Renal cortex interstitium (tissue), 11 donors: ENCODE measurements around the gene VEGFC. TPM values are rescaled to one million over a fixed set of nuclear protein-coding genes. Genes with fewer than 3 reads are reported as not detected.

Source experiments
- DNase-seq, 11 donors: peaks; one replicate each; pipeline ENCODE4 v3.0.0-alpha.2; 2013; ENCODE audit warnings: low read depth in 9 of 11, low spot score in 4 of 11; ENCODE audit errors: extremely low read depth in 1 of 11
- polyA plus RNA-seq, 3 donors: library from polyadenylated mRNA; unstranded; fragments of 120-200 nt; gene quantifications; one replicate each; pipeline ENCODE4 v1.2.1, GENCODE V29; 2013; ENCODE audit not compliant: insufficient read length in 3 of 3

Gene VEGFC
- polyA plus RNA-seq, 3 donors, result 15.3 to 18.5 (median 17.6) TPM

DNA sequence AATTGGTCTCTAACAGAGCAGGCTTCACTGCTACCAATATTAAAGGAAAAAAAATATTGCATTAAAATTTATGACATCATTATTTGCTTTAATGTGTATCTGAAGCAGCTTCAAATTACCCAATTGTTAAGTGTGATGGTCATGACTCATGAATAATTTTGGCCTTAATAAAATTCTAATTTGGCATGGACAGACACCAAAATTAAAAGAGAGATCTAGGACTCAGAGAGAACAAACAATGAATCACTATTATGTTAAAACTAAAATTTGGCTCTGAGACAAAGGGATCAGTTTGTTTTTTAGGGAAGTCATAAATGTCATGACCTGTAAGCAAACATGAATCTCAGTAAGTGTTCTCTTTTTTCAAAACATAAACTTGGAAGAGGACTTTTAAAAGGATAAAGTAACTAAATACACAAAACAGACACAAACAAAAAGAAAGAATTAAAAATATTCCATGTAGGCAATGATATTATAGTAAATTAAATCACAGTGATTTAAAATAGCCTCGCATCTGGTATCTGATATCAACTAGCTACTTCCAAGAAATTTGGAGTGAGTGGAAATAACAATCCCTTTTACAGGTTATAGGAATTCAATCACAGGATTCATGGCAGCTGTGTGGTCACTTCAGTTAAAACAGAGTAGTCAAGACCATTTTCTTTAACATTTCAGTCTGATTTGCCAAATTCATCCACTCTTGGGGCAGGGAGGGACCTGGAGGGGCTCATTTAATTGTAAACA is 11.6 kb downstream of the VEGFC start:
- no peak for DNase-seq

DNA sequence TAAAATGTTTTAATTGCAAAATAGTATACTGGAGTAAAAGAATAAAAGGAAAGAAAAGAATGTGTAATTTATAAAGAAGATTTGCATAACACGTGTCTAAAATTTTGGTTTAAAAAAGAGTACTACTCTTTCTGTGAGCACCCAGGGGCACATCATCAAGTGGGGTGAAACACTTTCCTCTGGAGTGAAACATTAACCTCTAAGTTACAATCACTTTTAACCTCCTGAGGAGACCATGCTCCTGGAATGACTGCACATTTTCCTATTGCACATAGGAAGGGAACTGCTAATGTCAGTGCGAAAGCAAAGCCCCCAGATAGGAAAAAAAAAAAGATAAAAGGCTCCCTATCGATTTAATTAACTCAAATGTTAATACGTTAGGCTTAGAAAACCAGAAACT is 13.3 kb downstream of the VEGFC start:
- DNase-seq, result no peak

DNA sequence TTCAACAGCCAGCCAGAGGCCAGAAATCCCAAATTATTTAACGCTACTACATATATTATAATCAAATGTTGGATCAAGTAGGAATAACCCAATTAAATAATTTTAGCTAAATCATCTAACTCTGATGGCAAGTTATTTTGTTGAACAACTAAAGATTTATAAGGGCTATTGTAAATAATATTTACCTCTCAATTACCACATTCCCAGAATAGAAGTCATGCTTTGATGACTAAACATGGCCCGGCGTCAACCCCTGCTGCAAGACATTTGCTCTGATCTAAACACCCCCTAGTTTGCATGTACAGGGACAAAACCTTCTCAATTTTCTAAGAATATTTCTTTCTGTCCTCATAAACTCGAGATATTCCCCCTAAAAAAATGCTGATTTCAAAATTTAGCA is 14.2 kb downstream of the VEGFC start:
- DNase-seq, result no peak

DNA sequence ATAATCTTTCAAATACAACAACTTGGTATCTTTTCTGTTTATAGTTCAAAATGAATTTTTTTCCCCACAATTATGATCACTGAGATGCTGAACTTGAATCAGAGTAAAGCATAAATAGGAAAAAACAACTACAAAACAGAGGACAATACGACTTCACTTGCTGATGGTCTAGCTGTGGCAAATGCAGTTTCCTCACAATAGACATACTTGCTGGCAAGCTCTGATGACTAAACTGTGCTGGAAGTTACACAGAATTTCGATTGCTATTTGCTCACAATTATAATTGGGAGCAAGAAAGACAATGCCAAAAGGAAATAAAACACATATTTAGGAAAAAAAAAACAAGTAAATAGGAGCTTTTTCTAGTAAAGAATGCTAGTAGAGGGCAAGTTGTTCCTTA is 14.7 kb downstream of the VEGFC start:
- no peak for DNase-seq

DNA sequence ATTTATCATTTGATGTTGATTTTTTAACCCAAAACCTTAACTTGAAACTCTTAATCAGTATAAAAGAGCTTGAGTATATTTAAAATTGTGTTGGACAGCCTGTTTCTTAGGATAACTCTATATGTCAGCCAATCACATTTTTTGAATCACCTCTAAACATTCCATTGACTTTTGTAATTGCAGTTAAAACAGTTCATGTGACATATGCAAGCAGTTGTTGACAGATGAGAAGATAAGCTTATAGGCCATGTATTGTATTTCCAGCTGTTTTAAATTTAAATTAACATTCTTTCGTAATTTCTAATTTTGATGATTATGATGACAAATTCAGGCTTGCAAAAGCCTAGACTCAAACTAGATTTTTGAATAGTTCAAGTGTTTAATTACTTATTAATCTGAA is 17.4 kb downstream of the VEGFC start:
- DNase-seq, result no peak

DNA sequence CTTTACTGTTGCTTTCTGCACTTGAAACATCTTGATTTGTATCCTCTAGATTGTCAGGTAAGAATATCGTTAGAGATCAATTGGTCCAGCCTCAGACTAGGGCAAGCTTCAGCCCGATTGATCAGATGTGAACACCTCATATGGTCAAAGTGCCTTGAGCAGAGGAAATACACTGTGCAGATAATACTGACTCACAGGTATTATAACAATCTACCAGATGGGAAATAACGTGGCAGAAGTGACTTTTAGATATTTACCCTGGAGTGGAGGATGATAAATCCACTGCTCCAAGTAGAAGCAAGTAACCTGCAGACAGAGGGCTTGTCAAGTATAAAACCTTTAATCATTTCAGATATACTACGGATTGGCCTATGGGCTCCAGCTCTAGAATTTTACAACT is 17.9 kb downstream of the VEGFC start:
- DNase-seq, result no peak

DNA sequence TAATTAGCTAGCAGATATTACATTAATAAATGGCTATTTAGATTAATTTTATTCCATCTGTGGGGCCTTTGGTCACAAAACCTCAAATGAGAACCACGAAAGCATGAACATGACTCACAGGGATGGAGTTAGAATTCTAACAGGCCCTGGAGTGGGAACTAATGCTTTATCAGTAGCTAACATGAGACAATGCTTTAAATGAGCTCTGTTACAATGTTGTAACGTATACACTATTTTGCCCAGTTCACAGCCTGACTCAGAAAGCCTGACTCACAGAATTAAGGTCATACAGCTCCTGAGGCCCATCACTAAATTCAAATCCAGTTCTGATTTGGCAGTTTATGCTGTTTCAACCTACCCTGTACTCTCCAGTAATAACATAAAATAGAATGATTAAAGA is 23.2 kb downstream of the VEGFC start:
- DNase-seq, result no peak

DNA sequence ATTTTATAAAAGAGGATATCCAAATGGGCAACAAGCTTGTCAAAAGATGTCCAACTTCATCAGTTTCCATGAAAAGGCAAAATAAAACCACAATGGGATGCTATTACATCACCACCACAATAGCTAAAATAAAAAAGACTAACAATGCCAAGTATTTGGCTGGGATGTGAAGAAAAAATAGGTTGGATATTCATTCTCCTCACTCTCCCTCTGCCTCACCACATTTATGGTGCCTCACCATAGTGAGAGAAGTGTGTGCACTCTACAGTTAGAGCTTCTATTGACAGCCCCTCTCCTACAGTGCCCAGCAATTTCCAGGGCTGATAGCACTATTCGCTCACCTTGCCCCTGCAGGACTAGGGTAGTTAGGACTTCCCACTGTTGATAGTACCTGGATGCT is 25.5 kb downstream of the VEGFC start:
- no peak for DNase-seq

DNA sequence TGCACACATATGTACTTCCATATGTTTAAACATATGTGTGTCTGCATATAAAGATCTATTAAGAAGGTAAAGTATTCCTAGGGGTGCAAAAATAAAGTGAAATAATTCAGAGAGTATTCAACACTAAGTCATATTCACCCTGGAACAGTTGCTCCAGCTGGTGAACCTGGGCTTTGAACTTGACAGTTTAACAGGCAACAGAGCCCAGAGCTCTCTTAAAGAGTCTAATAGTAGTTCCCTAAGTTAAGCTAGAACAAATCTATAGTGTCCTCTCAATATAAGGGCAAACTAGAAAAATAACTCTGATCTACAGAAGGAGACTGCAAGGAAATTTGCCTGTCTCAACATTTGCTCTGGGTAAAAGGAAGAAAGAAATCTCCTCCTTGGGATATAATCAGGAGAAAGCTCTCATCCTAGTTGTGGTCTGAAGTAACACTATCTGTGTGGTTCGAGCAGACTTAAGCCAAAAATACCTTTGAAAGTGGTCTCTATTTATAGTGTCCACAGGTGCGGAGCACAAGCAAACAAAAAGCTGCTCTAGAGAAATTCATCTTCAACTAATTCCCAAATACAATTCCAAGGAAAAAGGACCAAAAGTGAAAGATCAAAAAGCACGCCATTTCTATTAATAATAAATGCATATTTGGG is 29.9 kb downstream of the VEGFC start:
- DNase-seq, result no peak

DNA sequence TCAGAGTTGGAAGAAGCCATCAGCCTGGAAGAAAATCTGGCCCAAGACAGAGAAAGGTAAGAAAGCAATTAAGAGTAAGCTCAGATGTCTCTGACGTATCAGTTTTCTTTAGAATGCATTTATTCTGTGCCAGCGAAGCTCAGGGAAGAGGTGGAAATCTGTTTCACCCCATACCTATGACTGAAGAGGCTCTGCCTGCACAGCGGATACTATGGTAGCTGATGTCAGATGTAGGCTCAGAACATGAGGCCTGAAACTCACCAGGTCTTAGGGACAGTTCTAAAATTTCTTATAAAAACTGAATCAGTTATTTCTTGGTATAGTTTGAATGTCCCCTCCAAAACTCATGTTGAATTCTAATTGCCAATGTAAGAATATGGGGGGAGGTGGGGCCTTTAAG is 30.9 kb downstream of the VEGFC start:
- no peak for DNase-seq

DNA sequence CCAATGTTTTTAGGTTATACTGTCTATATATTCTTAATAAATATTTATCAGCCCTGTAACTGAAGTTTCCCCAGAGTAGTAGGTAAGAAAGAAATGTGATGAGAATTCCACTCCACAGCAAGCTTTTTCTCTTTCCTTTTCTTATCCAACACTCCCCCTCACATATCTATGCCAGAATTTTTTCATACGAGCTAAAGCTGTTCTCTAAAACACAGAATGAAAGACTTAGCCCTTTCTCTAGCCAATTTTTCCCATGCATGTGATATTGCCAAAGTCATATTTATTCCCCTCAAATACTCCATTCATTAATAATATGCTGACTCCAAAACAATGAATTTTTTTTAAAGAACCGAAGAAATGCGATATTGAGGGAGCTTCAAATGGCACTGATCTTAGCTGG is 32.3 kb downstream of the VEGFC start:
- DNase-seq, result no peak

DNA sequence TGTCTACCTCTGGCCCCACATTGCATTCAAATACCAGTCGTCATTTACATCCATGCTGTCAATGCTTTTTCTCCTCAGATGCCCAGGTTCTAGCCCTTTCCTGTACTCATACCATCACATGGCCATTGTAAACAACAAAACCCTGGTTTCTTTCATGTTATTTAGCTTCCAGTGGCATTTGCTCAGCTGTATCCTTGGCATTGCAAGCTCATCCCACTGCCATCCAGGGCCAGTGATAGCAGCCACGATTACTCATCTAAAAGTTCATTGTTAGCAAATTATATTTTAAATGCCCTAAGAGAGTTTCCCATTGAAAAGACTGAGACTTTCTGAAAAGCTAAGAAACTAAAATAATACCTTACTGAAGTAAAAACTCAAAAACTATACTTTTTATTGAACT is 34.0 kb downstream of the VEGFC start:
- DNase-seq, result no peak

DNA sequence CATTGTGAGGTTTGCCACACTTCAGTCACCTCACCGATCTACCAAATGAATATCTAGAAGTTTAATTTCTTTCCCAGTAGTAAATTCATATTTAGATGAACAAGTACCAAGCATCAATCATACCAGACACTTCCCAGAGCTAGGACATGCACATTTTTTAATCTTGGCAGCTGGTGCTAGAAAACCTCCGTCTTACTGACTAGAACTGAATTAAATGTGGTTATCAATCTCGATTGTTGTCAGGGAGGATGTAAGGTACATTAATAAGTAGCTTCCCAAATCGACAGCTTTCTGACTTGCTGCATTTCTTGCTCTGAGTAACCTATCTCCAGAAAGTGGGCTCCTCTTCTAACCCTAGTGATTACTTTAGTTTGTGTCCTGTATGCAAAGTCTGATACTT is 34.4 kb downstream of the VEGFC start:
- no peak for DNase-seq

DNA sequence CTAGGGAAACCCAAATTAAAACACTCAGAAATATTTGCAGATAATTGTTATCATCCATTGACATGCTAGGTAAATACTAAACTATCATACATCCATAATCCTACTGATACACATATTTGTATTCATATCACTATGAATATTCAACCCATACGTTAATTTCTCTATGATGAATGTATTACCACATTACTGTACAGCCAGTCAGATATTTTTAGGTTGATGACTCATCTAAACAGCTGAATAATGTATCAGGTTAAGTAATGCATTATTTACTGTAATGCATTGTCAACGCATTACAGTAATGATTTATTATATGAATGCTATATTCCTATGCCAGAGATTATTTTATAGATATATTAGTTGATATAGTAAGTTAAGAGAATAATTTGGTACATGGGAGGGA is 37.1 kb downstream of the VEGFC start:
- DNase-seq, result no peak

DNA sequence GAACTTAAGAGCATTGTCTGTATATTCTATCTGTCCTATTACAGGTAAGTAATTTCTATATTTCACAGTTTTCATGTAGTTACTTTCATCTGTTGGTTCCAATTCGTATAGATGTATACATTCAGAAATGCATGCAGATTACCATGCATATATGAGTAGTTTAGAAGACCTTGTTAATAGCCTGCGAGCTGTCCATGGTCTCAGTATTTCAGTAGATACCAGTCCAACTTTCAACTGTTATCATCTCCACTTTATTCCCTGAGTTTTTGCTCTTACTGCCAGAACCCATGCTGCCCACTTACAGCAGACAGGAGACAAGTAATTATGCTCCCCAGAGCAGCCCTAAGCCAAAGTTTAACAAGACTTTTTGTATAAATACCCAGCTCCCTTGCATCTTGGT is 37.7 kb downstream of the VEGFC start:
- no peak for DNase-seq

DNA sequence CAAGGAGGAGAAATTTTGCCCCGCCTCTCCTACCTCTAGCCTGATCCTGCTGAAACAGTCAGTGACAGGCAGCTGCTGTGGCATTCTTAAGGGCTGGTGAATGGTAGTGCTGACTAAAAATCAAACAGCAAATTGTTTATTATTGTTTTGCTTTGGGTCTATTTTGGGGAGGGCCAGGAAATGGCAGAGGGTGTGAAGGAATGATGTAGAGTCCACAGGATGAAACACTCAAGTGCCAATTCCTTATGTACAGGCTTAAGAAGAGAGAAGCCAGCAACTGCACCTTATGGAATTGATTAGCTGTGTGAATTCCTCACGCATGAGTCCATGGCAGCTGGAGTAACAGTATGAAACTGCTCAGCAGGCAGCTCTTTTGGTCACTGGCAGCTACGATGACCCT is 39.7 kb downstream of the VEGFC start:
- DNase-seq, result no peak

DNA sequence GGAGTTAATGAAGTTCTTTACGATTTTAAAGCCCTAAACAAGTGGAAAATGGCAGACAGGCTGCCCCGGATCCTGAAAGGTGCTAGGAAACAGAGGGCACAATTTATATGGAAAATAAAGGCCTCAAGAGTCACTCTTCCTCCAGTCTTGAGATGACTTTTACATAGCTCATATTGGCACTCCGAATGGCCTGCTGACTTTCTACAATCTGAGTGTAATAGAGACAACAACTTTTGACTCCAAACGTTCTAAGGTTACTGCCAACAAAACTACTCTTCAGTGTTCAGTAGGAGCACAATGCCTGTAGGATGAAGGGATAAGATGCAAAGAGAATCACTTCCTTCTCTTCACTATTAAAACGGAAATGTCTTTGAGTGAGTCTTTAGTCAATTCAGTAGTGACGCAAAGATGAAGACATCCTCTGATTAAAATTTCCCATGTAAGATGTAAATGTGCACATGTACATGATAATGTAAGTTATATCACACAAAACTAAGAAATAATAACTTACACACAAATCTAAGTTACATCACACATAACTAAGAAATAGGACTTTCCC is 40.5 kb downstream of the VEGFC start:
- no peak for DNase-seq

DNA sequence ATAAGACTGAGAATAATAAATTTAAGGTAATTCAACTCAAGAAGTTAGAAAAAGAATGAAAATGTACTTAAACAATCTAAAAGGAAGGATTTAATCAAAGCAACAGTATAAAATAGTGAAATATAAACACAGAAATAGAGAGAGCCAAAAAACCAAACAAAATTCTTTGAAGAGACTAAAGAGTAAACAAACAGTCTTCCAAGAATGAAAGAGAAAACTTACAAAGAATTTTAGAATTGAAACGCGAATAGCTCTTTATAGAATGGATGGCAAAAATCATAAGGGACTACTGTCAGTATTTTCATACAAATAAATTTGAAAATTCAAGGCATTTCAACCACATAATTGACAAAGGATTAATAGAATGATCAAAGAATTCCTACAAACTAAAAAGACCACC is 41.7 kb downstream of the VEGFC start:
- DNase-seq, result no peak

DNA sequence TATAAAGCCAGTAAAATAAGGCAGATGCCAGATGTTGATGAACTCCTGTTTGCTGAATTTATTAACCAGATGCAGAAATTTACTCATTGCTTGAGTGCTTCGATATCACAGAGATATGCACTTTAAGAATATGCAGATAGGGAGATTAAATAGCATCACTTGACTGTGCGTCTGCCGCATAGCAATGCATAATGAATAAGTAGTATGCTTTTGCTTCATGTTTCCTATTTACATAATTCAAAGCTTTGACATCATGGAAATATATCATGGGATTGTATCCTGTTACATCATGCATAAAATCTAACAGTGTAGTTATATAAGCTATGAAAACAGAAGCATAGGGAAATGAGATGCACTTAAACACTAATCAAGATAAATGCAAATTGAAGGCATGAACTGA is 45.9 kb downstream of the VEGFC start:
- DNase-seq, result no peak

DNA sequence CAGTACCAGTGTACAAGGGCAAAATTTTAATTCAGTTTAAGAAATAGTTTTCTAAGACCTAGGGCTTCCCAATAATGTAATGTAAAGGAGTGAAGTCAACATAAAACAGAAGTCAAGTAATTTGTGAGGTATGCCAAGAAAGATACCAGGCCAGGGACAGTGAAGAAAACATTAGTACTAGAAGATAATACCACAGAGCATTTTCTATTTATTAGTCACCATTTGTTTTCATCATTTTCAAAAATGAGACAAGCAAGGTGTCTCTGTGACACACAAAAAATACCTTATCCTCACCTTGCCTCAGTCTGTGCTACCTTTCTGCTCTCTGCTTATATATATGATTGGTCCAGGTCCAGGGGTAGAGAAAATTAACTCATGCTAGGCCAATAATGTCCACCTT is 46.8 kb downstream of the VEGFC start:
- no peak for DNase-seq

DNA sequence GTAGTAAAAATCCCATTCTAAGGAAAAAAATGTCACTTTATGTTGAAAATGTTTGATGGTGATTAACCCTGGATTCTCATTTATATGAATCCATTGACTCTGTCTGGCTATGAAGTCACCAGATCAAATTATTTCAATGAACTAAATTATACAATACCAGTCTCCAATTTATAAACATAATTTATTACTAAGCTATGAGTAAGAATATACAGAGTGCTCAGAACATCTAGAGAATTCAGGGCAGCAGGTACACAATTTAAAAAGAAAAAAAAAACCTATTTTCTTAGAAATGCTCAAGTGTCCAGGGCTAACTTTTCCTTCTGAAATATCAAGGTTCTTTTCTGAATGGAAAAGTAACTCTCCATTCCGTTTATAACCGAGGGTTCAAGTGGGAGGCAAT is 48.6 kb downstream of the VEGFC start:
- no peak for DNase-seq
